Brain microvascular endothelial cell (primary cell): Measurements from ENCODE around the gene AXL.
A peak's percentile ranks its signal among the peaks of the same experiment; 100 is the strongest.

ENCODE experiments used
- DNase-seq: peaks from one replicate; pipeline ENCODE4 v3.0.0-alpha.2; 2020
- H3K27ac ChIP-seq: fragments of 250-450 bp; sonication (Bioruptor Pico); 2 replicates; pipeline ENCODE4 v1.5.1; 2020; ENCODE audit warnings: mild to moderate bottlenecking, moderate library complexity
- H3K27me3 ChIP-seq: fragments of 250-450 bp; sonication (Bioruptor Pico); replicated peaks from 2 replicates; pipeline ENCODE4 v1.5.1; 2020; ENCODE audit warnings: mild to moderate bottlenecking
- H3K36me3 ChIP-seq: fragments of 250-450 bp; sonication (Bioruptor Pico); replicated peaks from 2 replicates; pipeline ENCODE4 v1.5.1; 2020; ENCODE audit warnings: mild to moderate bottlenecking
- H3K4me3 ChIP-seq: 2 replicates; pipeline ENCODE4 v1.5.1; 2011; ENCODE audit warnings: low read depth, mild to moderate bottlenecking, control low read depth, low read length, moderate library complexity
- CTCF ChIP-seq: IDR thresholded peaks from 2 replicates; pipeline ENCODE4 v1.5.1; 2011; ENCODE audit warnings: low read depth, mild to moderate bottlenecking, moderate library complexity, low read length, control low read depth, inconsistent platforms; ENCODE audit errors: missing control alignments
- in situ Hi-C: cut with HindIII; loops from 2 replicates; pipeline ENCODE4 v1.10.0; 2017; ENCODE audit warnings: low sequenced_read_pairs, low pct_ligation_motif_present

The AXL gene

GRCh38 chr19:41309180-41310032 is 90.4 kb downstream of the AXL start:
- peak overlapping the region; percentile 98 for H3K27ac ChIP-seq
- peaks cover 40% of the 10 kb centered on the region for H3K36me3 ChIP-seq
- no peaks in the 10 kb centered on the region for H3K27me3 ChIP-seq
- no peak for DNase-seq
- in situ Hi-C loops: no loop called here
- H3K4me3 ChIP-seq: peak overlapping the region; percentile 82
- TF ChIP-seq CTCF: no peak

DNA sequence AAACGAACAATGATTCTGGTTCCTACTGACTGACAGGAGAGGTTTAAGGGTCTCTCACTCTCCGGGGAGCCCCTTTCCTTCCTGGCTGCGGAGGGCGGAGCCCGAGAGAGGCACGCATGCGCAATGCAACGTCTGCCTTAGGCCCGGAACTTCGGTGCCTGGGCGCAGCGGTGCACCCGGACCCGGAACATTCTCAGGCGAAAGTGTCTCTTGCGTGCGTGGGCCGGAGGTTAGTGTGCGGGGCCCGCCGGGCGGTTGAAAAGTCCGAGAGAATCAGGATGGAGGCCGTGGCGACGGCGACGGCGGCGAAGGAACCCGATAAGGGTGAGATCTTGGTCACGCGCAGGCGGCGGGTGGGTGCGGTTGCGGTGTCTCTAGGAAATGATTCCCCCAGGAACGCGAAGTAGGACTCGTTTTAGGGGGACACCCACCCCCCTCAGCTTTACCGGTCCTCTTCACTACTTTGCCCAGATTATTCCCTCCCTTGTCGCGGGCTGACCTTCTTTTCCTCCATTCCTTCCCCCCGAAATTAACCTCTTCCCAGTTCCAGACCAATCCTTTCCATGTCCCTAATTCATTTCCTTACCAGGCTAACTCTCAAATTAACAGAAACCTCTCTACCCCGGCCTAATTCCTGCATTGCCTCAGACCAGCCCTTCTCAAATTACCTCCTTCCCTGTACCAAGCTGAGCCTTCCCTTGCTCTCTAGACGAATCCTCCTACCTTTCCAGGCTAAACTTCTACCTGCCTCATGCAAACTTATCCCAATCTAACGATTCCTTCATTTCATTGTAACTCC is 91.2 kb downstream of the AXL start, which contains the start of gene CCDC97:
CCDC97 (plus strand) TSS at position 140 of the 799 bp plus-strand sequence; CDS start at position 279, 139 bp downstream.
- TF ChIP-seq CTCF: no peak
- Histone ChIP-seq H3K4me3 (peak within 1 kb of the TSS; percentile 82), H3K36me3 (peaks cover 34% of the 10 kb centered on the region), H3K27ac (peak within 1 kb of the TSS; percentile 98), H3K27me3 (no peaks in the 10 kb centered on the region)
- in situ Hi-C loops: no loop called here
- peak; percentile 75 for DNase-seq

GRCh38 chr19:41311072-41311471 is 92.0 kb downstream of the AXL start:
- no peak for DNase-seq
- in situ Hi-C loops: no loop called here

More at GRCh38 chr19:41311072-41311471, 92.0 kb downstream of the AXL start:
- Histone ChIP-seq H3K27me3 (no peaks in the 10 kb centered on the region), H3K4me3 (peak overlapping the region; percentile 82), H3K27ac (peak overlapping the region; percentile 98), H3K36me3 (peaks cover 33% of the 10 kb centered on the region)
- TF ChIP-seq CTCF: no peak
